Stimulated activated CD8-positive, alpha-beta memory T cell treated with anti-CD3 and anti-CD28 coated beads, Interleukin-12 subunit alpha, Interleukin-12 subunit beta, amount 100 ng/mL, for 1 hour (primary cell): ENCODE data around the gene HIP1R.
"Not testable (repeated sequence)": the region's sequence is repeated elsewhere in the genome, so short reads cannot be mapped to it uniquely, and the experiment has no call there.

Experiments
- DNase-seq: peaks from one replicate; pipeline ENCODE4 v3.0.0-alpha.2; 2020; ENCODE audit warnings: low read depth

Gene HIP1R, protein sequence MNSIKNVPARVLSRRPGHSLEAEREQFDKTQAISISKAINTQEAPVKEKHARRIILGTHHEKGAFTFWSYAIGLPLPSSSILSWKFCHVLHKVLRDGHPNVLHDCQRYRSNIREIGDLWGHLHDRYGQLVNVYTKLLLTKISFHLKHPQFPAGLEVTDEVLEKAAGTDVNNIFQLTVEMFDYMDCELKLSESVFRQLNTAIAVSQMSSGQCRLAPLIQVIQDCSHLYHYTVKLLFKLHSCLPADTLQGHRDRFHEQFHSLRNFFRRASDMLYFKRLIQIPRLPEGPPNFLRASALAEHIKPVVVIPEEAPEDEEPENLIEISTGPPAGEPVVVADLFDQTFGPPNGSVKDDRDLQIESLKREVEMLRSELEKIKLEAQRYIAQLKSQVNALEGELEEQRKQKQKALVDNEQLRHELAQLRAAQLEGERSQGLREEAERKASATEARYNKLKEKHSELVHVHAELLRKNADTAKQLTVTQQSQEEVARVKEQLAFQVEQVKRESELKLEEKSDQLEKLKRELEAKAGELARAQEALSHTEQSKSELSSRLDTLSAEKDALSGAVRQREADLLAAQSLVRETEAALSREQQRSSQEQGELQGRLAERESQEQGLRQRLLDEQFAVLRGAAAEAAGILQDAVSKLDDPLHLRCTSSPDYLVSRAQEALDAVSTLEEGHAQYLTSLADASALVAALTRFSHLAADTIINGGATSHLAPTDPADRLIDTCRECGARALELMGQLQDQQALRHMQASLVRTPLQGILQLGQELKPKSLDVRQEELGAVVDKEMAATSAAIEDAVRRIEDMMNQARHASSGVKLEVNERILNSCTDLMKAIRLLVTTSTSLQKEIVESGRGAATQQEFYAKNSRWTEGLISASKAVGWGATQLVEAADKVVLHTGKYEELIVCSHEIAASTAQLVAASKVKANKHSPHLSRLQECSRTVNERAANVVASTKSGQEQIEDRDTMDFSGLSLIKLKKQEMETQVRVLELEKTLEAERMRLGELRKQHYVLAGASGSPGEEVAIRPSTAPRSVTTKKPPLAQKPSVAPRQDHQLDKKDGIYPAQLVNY

DNA sequence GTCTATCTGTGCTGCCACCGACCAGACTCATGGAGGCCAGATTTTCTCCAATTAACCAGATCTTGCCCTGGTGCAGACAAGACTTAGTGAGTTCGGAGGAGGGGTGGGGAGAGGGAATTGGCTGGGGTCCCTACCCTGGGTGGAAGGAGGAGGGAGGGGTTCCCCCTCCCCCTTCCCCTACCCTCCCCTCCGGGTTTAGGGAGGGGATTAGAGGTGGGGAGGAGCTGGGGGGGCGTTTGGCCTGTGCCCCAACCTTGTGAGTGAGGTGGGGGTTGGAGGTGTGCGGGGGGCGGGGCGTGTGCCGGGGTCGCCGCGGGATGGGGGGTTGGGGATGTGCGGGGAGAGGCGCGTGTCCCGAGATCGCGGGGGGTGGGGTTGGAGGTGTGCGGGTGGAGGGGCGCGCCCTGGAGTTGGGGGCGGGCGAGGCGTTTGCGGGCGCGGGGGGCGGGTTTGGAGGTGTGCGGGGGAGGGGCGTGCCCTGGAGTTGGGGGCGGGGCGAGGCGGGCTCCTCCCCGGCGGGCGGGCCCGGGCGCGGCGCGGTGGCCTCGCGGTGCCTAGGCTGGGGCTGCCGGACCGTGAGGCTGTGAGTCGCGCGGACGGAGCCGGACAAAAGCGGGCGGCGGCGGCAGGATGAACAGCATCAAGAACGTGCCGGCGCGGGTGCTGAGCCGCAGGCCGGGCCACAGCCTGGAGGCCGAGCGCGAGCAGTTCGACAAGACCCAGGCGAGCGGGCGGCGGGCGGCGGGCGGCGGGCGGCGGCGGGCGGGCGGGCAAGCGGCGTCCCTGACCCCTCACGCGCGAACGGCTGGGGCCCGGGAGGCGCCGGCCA is at the start of gene HIP1R:
Gene HIP1R, plus strand, starts transcription at position 537 of the 829 bp plus-strand sequence. Its CDS starts 94 bp downstream, at position 631.
- DNase-seq: peak; percentile 35

- DNase-seq: no peak
Measured at GRCh38 chr12:122785503-122785902, 49.8 kb upstream of the HIP1R start.

- DNase-seq: no peak
Measured at GRCh38 chr12:122788387-122788786, 46.9 kb upstream of the HIP1R start.

- DNase-seq: no peak
Measured at GRCh38 chr12:122789637-122790036, 45.6 kb upstream of the HIP1R start.

GRCh38 chr12:122790393-122791075 is 44.7 kb upstream of the HIP1R start:
- no peak for DNase-seq

DNA sequence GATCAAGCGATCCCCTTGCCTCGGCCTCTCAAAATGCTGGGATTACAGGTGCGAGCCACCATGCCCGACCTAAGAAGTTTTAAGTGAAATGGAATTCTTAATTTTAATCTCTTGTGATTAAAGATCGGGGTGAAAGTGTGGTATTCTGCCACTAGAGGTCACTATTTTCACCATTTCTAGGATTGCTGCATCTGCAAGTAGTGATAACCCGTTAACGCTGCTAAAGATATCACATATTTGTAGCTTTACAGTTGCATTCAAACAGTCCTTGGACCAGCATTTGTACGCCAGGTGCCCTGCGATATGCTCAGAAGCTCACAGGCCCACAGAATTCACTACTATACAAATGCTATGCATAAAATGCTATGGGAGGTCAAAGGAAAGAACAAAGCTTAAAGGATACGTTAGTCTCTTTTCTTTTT is 41.6 kb upstream of the HIP1R start:
- no peak for DNase-seq

- no peak for DNase-seq
Measured at GRCh38 chr12:122795807-122796206, 39.5 kb upstream of the HIP1R start.

DNA sequence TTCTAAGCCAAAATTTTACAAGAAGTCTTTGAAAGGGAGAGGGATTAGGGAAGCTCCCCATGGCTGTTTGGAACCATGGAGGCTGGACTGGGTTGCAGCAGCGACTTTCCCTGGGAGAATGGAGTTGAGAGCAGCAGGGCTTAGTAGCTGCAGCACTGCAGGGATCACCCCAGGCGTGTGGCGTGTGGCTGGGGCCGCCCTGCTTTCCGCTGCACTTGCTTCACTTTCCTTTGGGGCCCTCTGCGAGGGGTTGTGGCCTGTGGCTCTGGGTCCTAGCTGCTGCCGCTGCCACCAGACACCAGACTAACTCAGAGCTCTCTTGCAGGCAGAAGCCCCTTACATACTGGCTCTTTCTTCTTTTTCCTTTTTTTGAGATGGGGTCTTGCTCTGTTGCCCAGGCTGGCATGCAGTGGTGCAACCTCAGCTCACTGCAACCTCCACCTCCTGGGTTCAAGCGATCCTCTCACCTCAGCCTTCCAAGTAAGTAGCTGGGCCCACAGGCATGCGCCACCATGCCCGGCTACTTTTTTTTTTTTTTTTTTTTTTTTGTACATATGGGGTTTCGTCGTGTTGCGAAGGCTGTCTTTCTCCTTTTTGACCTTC is 35.5 kb upstream of the HIP1R start:
- no peak for DNase-seq

GRCh38 chr12:122803937-122804336 is 31.3 kb upstream of the HIP1R start:
- no peak for DNase-seq

DNA sequence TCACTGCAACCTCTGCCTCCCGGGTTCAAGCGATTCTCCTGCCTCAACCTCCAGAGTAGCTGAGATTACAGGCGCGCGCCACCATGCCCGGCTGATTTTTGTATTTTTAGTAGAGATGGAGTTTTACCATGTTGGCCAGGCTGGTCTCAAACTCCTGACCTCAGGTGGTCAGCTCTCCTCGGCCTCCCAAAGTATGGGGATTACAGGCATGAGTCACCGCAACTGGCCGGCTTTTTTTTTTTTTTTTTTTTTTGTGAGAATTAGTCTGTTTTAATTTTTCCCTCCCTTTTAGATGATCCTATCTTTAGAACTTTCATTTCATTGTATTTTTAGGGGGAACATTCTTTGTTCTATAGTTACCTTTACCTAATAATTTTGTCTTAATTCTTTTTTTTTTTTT is 30.3 kb upstream of the HIP1R start:
- not testable (repeated sequence) for DNase-seq

- no peak for DNase-seq
Measured at GRCh38 chr12:122807651-122808050, 27.6 kb upstream of the HIP1R start.

DNA sequence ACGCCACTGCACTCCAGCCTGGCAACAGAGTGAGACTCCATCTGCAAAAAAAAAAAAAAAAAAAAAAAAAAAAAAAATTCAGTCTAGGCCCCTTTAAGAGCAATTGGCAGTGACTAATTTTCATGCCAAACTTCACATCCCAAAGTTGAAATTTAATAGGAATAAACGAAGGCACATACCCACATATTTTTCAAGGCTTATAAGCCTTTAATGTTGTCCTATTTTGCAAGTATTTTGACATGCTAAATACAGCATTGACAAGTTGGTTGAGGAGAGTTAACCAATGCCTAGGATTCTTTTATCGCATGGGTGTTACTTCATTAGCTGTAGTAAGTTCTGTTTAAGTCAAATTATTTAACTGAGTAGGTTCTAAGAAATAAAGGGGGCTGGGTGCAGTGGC is 23.5 kb upstream of the HIP1R start:
- no peak for DNase-seq

DNA sequence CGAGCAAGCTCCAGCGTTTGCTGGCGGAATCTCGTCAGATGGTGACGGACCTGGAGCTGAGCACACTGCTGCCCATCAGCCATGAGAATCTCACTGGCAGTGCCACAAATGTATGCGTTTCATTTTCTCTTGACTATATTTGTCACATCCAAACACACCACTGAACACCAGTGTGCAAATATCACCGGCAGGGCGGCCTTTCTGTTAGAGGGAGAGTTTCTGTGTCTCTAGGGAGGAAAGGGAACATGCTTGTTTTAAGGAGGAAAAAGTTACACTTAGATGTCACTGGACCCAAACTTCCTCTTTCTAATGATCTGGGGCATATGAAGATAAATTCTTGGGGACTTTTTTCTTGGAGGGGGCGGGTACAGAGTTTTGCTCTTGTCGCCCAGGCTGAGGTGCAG is 21.9 kb upstream of the HIP1R start:
- no peak for DNase-seq

DNA sequence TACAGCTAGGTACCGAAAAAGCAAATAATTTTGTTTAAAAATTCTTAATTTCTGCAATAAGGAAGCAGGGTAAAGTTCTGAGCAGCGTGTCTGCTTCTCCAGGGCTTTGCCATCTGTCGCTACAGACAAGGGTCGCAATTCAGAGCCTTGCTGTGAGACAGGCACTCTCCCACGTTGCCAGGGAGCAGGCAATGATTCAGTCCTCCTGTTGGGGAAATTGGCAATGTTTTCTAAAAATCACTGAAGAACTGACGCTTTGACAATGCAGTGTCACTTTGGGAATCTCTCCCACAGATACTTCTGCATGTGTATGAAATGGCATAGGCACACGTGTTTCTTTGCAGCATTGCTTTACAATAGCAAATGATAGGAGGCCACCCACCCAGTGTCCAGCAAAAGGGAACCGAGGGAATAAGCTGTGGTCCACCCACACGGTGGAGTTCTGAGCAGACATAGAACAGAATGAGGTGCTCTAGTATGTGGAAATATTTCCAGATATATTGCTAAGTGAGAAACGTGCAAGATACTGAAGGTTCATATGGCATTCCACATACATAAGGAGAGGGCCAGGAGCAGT is 16.0 kb upstream of the HIP1R start:
- DNase-seq: no peak

GRCh38 chr12:122820138-122820537 is 15.1 kb upstream of the HIP1R start:
- no peak for DNase-seq

- DNase-seq: no peak
Measured at GRCh38 chr12:122820838-122821271, 14.4 kb upstream of the HIP1R start.

DNA sequence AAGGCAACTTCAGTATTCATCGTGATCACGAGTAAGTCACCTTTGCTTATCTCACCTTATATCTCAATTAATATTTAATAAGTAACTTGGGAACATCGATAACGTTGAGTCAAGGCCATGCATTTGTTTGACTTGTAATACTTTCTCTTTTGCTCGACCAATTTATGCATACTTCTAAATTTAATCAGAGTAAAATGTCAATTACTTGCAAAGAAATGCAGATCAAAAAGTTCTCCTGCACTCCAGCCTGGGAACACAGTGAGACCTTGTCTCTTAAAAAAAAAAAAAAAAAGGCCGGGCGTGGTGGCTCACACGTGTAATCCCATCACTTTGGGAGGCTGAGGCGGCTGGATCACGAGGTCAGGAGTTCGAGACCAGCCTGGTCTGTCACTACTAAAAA is 11.8 kb upstream of the HIP1R start:
- no peak for DNase-seq

GRCh38 chr12:122825773-122826724 is 9.2 kb upstream of the HIP1R start:
- no peak for DNase-seq

- no peak for DNase-seq
Measured at GRCh38 chr12:122827258-122827657, 8.0 kb upstream of the HIP1R start.
